GM12801 (cell line): ENCODE data around the gene YIPF1.

ENCODE experiments used
- TF ChIP-seq, protein P1 (sequence below): IDR thresholded peaks from one replicate; pipeline ENCODE4 v1.5.1; 2011; ENCODE audit warnings: control low read depth; ENCODE audit not compliant: insufficient read length; ENCODE audit errors: extremely low read depth

Gene YIPF1

GRCh38 chr1:53878492-53879105 is 11.0 kb downstream of the YIPF1 start:
- TF ChIP-seq, protein P1, sequence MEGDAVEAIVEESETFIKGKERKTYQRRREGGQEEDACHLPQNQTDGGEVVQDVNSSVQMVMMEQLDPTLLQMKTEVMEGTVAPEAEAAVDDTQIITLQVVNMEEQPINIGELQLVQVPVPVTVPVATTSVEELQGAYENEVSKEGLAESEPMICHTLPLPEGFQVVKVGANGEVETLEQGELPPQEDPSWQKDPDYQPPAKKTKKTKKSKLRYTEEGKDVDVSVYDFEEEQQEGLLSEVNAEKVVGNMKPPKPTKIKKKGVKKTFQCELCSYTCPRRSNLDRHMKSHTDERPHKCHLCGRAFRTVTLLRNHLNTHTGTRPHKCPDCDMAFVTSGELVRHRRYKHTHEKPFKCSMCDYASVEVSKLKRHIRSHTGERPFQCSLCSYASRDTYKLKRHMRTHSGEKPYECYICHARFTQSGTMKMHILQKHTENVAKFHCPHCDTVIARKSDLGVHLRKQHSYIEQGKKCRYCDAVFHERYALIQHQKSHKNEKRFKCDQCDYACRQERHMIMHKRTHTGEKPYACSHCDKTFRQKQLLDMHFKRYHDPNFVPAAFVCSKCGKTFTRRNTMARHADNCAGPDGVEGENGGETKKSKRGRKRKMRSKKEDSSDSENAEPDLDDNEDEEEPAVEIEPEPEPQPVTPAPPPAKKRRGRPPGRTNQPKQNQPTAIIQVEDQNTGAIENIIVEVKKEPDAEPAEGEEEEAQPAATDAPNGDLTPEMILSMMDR, result no peak

- TF ChIP-seq, protein P1, result no peak
Observed at GRCh38 chr1:53871773-53872484, 17.7 kb downstream of the YIPF1 start.

DNA sequence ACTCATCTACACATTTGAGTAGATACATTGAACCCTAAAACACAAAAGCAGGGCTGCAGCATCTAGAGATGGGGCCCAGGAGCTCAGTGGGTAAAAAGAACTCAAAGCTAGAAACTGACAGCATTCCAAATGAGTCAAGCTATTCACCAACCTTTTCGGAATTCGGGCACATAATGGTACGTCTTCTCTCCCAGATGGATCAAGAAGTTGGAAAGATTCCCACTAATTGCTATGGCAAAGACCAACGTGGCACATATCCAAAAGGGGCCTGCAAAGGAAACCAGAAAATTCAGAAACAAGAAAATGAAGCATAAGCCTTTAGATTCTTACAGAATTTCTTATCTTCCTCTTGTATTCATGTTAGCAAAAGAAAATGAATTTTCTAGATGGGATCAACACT is 18.4 kb downstream of the YIPF1 start:
- TF ChIP-seq, protein P1, result no peak

GRCh38 chr1:53869454-53870117 is 20.0 kb downstream of the YIPF1 start:
- TF ChIP-seq, protein P1, result no peak

GRCh38 chr1:53868565-53868964 is 21.0 kb downstream of the YIPF1 start:
- TF ChIP-seq, protein P1, result no peak

DNA sequence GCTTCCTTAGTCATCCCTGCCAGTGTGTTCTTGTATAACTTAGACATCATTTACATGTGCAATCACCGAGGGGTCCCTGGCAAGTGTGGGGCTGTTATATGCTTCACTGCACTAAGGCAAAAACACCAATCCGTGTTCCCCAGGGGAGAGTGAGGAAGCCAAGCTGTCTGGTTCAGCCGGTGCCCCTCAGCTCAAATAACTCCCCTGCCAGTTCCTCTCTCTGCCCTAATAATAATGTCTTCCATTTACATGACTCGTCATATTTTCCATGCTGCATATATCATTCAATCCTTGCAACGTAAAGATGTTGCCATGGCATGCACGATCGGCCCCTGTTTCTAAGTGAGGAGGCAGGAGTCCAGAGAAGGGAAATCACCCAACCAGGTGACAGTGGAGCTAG is 27.1 kb downstream of the YIPF1 start:
- TF ChIP-seq, protein P1, result no peak

- TF ChIP-seq, protein P1, result peak; percentile 25
Observed at GRCh38 chr1:53860967-53861411, 28.6 kb downstream of the YIPF1 start.
